CD4-positive, alpha-beta T cell (primary cell): ENCODE measurements around the gene CYP19A1. TPM values are rescaled to one million over a fixed set of nuclear protein-coding genes. Genes with fewer than 3 reads are reported as not detected.

ENCODE experiments used
- ATAC-seq: fragments of 200-7000 bp; cut with Tn5 transposase; one replicate; pipeline ENCODE4 v1.10.0; 2022; ENCODE audit warnings: mild to moderate bottlenecking; ENCODE audit not compliant: poor library complexity
- CTCF ChIA-PET: fragments of 350-600 bp; sonication (Branson Sonifier 250); formaldehyde crosslinking; loops from one replicate; lab custom pipeline; 2021; ENCODE audit warnings: antibody characterized with exemption, inconsistent platforms; lab: Charles Lee
- POLR2A ChIA-PET: fragments of 350-600 bp; sonication (Branson Sonifier 250); formaldehyde crosslinking; loops from one replicate; lab custom pipeline; 2021; ENCODE audit warnings: antibody characterized with exemption, inconsistent platforms; lab: Charles Lee
- DNase-seq, 14 experiments: peaks; one replicate each; pipeline ENCODE4 v3.0.0-alpha.2; 2013 to 2020; ENCODE audit warnings: mixed read lengths in 2 of 14
- H3K27ac ChIP-seq, 2 donors: one replicate each; pipeline versions ENCODE4 v1.5.1 to v1.7.0; 2013; ENCODE audit warnings: low read length in 2 of 2, low read depth in 1 of 2, mild to moderate bottlenecking in 1 of 2
- H3K27me3 ChIP-seq, 2 experiments: 1 replicate in 1 of 2; 2 replicates in 1 of 2; pipeline versions ENCODE4 v1.6.1 to v1.7.0; 2013; ENCODE audit warnings: low read length in 2 of 2, control low read depth in 1 of 2, mild to moderate bottlenecking in 1 of 2, moderate library complexity in 1 of 2; ENCODE audit not compliant: insufficient read depth in 2 of 2, control insufficient read depth in 1 of 2
- H3K36me3 ChIP-seq: one replicate; pipeline ENCODE4 v1.6.1; 2013; ENCODE audit warnings: low read length, control low read depth; ENCODE audit not compliant: insufficient read depth
- H3K4me1 ChIP-seq: one replicate; pipeline ENCODE4 v1.6.1; 2013; ENCODE audit warnings: low read length, control low read depth; ENCODE audit not compliant: insufficient read depth
- H3K4me3 ChIP-seq: one replicate; pipeline ENCODE4 v1.5.1; 2013; ENCODE audit warnings: mild to moderate bottlenecking, low read length, moderate library complexity
- H3K9me3 ChIP-seq, 2 experiments: 1 replicate in 1 of 2; 2 replicates in 1 of 2; pipeline versions ENCODE4 v1.6.1 to v1.7.0; 2013; ENCODE audit warnings: low read length in 2 of 2, mild to moderate bottlenecking in 2 of 2, control low read depth in 1 of 2, moderate library complexity in 1 of 2; ENCODE audit not compliant: control insufficient read depth in 1 of 2, insufficient read depth in 1 of 2
- H3K27ac Mint-ChIP-seq: one replicate; pipeline ENCODE4 v1.8.0; 2020; ENCODE audit warnings: mixed read lengths
- H3K27me3 Mint-ChIP-seq: one replicate; pipeline ENCODE4 v1.8.0; 2021; ENCODE audit warnings: mixed read lengths
- H3K36me3 Mint-ChIP-seq: one replicate; pipeline ENCODE4 v1.8.0; 2021; ENCODE audit warnings: low read depth, mixed read lengths
- H3K4me1 Mint-ChIP-seq: one replicate; pipeline ENCODE4 v1.8.0; 2021; ENCODE audit warnings: low read depth, mixed read lengths
- H3K4me3 Mint-ChIP-seq: one replicate; pipeline ENCODE4 v1.8.0; 2020; ENCODE audit warnings: mild to moderate bottlenecking, mixed read lengths
- H3K9me3 Mint-ChIP-seq: one replicate; pipeline ENCODE4 v1.8.0; 2020; ENCODE audit warnings: mixed read lengths
- CTCF ChIP-seq: fragments of 200-600 bp; IDR thresholded peaks from one replicate; pipeline ENCODE4 v1.8.0; 2022; ENCODE audit warnings: antibody characterized with exemption, mild to moderate bottlenecking
- intact Hi-C, 2 experiments: fragments of 100-400 bp; cut with DNase I in 1 of 2; cut with micrococcal nuclease in 1 of 2; formaldehyde crosslinking; loops; one replicate each; pipeline versions ENCODE4 v1.15.1 to v1.9.0; 2023 to 2025; cut with DNase I, micrococcal nuclease
- total RNA-seq, 174 experiments: library from RNA in 2 of 174; stranded (reverse) in 2 of 174; gene quantifications; one replicate each; pipeline ENCODE4 v1.2.3 and lab custom pipeline; 2021 to 2026

Gene CYP19A1
- total RNA-seq, 2 experiments from 2014 or later = not detected

GRCh38 chr15:51368307-51368706 lies 29.9 kb upstream of the CYP19A1 start:
- ChIA-PET POLR2A (no interaction called here), CTCF (no interaction called here)
- Mint-ChIP-seq H3K36me3 (no peaks in the 10 kb centered on the region), H3K4me1 (no peaks in the 10 kb centered on the region), H3K4me3 (no peak overlapping the region), H3K9me3 (no peaks in the 10 kb centered on the region), H3K27me3 (peaks cover 5% of the 10 kb centered on the region), H3K27ac (no peak overlapping the region)
- intact Hi-C loops = no loop called here
- TF ChIP-seq CTCF = no peak
- H3K27ac ChIP-seq = no peak overlapping the region
- no peak overlapping the region for H3K4me3 ChIP-seq
- no peaks in the 10 kb centered on the region for H3K4me1 ChIP-seq
- no peaks in the 10 kb centered on the region for H3K27me3 ChIP-seq
- DNase-seq (no peak), ATAC-seq (no peak)
- no peaks in the 10 kb centered on the region for H3K36me3 ChIP-seq
- no peaks in the 10 kb centered on the region for H3K9me3 ChIP-seq

- H3K36me3 ChIP-seq = no peaks in the 10 kb centered on the region
- H3K27me3 ChIP-seq = no peaks in the 10 kb centered on the region
- H3K36me3 Mint-ChIP-seq = no peaks in the 10 kb centered on the region
- no peak overlapping the region for H3K27ac ChIP-seq
- H3K4me3 Mint-ChIP-seq = no peak overlapping the region
- H3K4me3 ChIP-seq = no peak overlapping the region
- ChIA-PET CTCF (no interaction called here), POLR2A (no interaction called here)
- H3K27me3 Mint-ChIP-seq = peaks cover 5% of the 10 kb centered on the region
- intact Hi-C loops = no loop called here
- no peak overlapping the region for H3K27ac Mint-ChIP-seq
- no peaks in the 10 kb centered on the region for H3K9me3 ChIP-seq
- no peaks in the 10 kb centered on the region for H3K4me1 ChIP-seq
- no peak for DNase-seq
- no peak for TF ChIP-seq CTCF
- H3K4me1 Mint-ChIP-seq = no peaks in the 10 kb centered on the region
- H3K9me3 Mint-ChIP-seq = no peaks in the 10 kb centered on the region
- no peak for ATAC-seq
Observed at GRCh38 chr15:51367322-51367976, 29.1 kb upstream of the CYP19A1 start.

DNA sequence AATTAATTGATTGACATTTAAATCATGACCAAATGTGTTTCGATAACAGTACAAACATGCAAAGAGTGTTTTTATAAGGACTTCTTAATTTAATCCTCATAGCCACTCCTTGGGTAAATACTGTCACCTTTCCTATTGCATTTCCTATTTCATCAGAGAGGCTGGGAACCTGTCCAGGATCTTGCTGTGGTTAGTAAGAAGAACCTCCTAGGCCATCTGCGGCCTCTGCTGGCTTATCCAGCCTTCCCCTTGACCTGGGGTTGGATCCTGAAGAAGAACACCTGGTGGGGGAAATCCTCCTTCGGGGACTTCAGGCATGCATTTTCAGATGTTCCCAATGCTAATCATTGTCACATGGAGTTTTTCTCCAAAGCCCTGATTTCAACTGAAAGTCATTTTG lies 28.5 kb upstream of the CYP19A1 start:
- no peaks in the 10 kb centered on the region for H3K4me1 Mint-ChIP-seq
- intact Hi-C loops = no loop called here
- no peak overlapping the region for H3K4me3 Mint-ChIP-seq
- POLR2A ChIA-PET = no interaction called here
- peaks cover 5% of the 10 kb centered on the region for H3K27me3 Mint-ChIP-seq
- Histone ChIP-seq H3K9me3 (no peaks in the 10 kb centered on the region), H3K27me3 (no peaks in the 10 kb centered on the region), H3K27ac (no peak overlapping the region), H3K4me1 (no peaks in the 10 kb centered on the region), H3K36me3 (no peaks in the 10 kb centered on the region), H3K4me3 (no peak overlapping the region)
- no peaks in the 10 kb centered on the region for H3K36me3 Mint-ChIP-seq
- no peaks in the 10 kb centered on the region for H3K9me3 Mint-ChIP-seq
- H3K27ac Mint-ChIP-seq = no peak overlapping the region
- TF ChIP-seq CTCF = no peak
- DNase-seq (no peak), ATAC-seq (no peak)
- CTCF ChIA-PET = no interaction called here
